GM12878 (cell line): ENCODE measurements around the gene KIRREL3. TPM values are rescaled to one million over a fixed set of nuclear protein-coding genes. Genes with fewer than 3 reads are reported as not detected.

Source experiments
- ATAC-seq: fragments of 200-7000 bp; cut with Tn5 transposase; 3 replicates; pipeline ENCODE4 v1.9.1; 2020; ENCODE audit warnings: mild to moderate bottlenecking, moderate library complexity
- BruUV-seq: library from RNA; stranded (reverse); fragments of 400-500 nt; replicated peaks from 2 replicates; lab custom pipeline; 2021; lab: Mats Ljungman, UMichigan
- CTCF ChIA-PET: fragments of 300-600 bp; sonication (Branson Sonifier 250); formaldehyde crosslinking; extraction: SDS; loops from one replicate; lab custom pipeline; 2021; ENCODE audit warnings: inconsistent platforms; lab: Yijun Ruan, JAX
- POLR2A ChIA-PET: fragments of 350-600 bp; formaldehyde crosslinking; extraction: SDS; loops from one replicate; lab custom pipeline; 2021; ENCODE audit warnings: inconsistent platforms; lab: Charles Lee
- RAD21 ChIA-PET: fragments of 300-600 bp; sonication (Branson Sonifier 250); formaldehyde crosslinking; loops from one replicate; lab custom pipeline; 2023; ENCODE audit warnings: antibody characterized with exemption; ENCODE audit not compliant: unreplicated experiment; lab: Charles Lee
- SMC1A ChIA-PET: fragments of 300-600 bp; sonication (Branson Sonifier 250); formaldehyde crosslinking; loops from one replicate; lab custom pipeline; 2023; ENCODE audit not compliant: unreplicated experiment, uncharacterized antibody; lab: Charles Lee
- DNase-seq: peaks from one replicate; pipeline ENCODE4 v3.0.0-alpha.2; 2011; ENCODE audit warnings: low read depth, low spot score
- FAIRE-seq: peaks from 3 replicates; lab custom pipeline; 2011; peaks lifted over from hg19 to GRCh38; lab: Jason Lieb, UNC
- H2AFZ ChIP-seq: 2 replicates; pipeline ENCODE4 v1.6.0; 2011; ENCODE audit warnings: low read depth, low read length, control low read depth; ENCODE audit not compliant: control insufficient read depth
- H3K27ac ChIP-seq: 2 replicates; pipeline ENCODE4 v1.5.1; 2011; ENCODE audit warnings: control low read depth; ENCODE audit not compliant: control insufficient read depth, insufficient read depth
- H3K27me3 ChIP-seq, 2 experiments: replicated peaks in 1 of 2; 2 replicates each; pipeline versions ENCODE4 v1.6.0 to v1.6.1; 2011; ENCODE audit warnings: low read length in 1 of 2; ENCODE audit not compliant: control insufficient read depth in 2 of 2, insufficient read depth in 2 of 2
- H3K36me3 ChIP-seq, 2 experiments: 2 replicates each; pipeline ENCODE4 v1.5.1; 2011; ENCODE audit warnings: low read length in 1 of 2; ENCODE audit not compliant: control insufficient read depth in 2 of 2, insufficient read depth in 2 of 2
- H3K4me1 ChIP-seq: 2 replicates; pipeline ENCODE4 v1.6.1; 2011; ENCODE audit warnings: mild to moderate bottlenecking, low read length, moderate library complexity, mixed read lengths; ENCODE audit not compliant: control insufficient read depth, insufficient read depth
- H3K4me2 ChIP-seq: 2 replicates; pipeline ENCODE4 v1.6.0; 2011; ENCODE audit warnings: control low read depth; ENCODE audit not compliant: control insufficient read depth, insufficient read depth
- H3K4me3 ChIP-seq: fragments of 200-600 bp; sonication (generic); 2 replicates; pipeline ENCODE4 v1.5.1; 2016
- H3K79me2 ChIP-seq: 2 replicates; pipeline ENCODE4 v1.6.0; 2011; ENCODE audit warnings: low read length; ENCODE audit not compliant: control insufficient read depth, insufficient read depth
- H3K9ac ChIP-seq: 2 replicates; pipeline ENCODE4 v1.8.0; 2011; ENCODE audit warnings: low read length, control low read depth, mixed read lengths; ENCODE audit not compliant: control insufficient read depth, insufficient read depth
- H3K9me3 ChIP-seq: replicated peaks from 3 replicates; pipeline ENCODE4 v1.5.1; 2011; ENCODE audit warnings: mild to moderate bottlenecking, low read length; ENCODE audit not compliant: control insufficient read depth, insufficient read depth
- H4K20me1 ChIP-seq: 2 replicates; pipeline ENCODE4 v1.6.0; 2011; ENCODE audit not compliant: control insufficient read depth, insufficient read depth
- HCFC1 ChIP-seq: fragments of 150-350 bp; IDR thresholded peaks from 2 replicates; pipeline ENCODE4 v1.6.1; 2014; ENCODE audit warnings: low read length
- IKZF1 ChIP-seq: fragments of 450-650 bp; conservative IDR thresholded peaks from 2 replicates; pipeline ENCODE4 v1.6.1; 2017; ENCODE audit warnings: antibody characterized with exemption, mild to moderate bottlenecking
- KAT2A ChIP-seq: conservative IDR thresholded peaks from 2 replicates; pipeline ENCODE4 v1.6.1; 2011; ENCODE audit warnings: low read depth, low read length; ENCODE audit not compliant: control insufficient read depth
- POU2F2 ChIP-seq: IDR thresholded peaks from 3 replicates; pipeline ENCODE4 v1.6.1; 2011; ENCODE audit warnings: low read depth, mild to moderate bottlenecking, low read length, borderline replicate concordance
- SMC3 ChIP-seq: IDR thresholded peaks from 2 replicates; pipeline ENCODE4 v1.6.1; 2011; ENCODE audit warnings: low read length, improper control_type of control experiment, borderline replicate concordance
- STAT3 ChIP-seq: IDR thresholded peaks from 2 replicates; pipeline ENCODE4 v1.6.1; 2011; ENCODE audit warnings: low read depth, low read length, improper control_type of control experiment
- WRNIP1 ChIP-seq: IDR thresholded peaks from 2 replicates; pipeline ENCODE4 v1.6.1; 2011; ENCODE audit warnings: low read depth, low read length, improper control_type of control experiment, borderline replicate concordance
- ZNF384 ChIP-seq: IDR thresholded peaks from 2 replicates; pipeline ENCODE4 v1.6.1; 2012; ENCODE audit warnings: low read depth, mild to moderate bottlenecking, low read length, improper control_type of control experiment, borderline replicate concordance
- ZSCAN29 ChIP-seq: fragments of 450-650 bp; IDR thresholded peaks from 2 replicates; pipeline ENCODE4 v1.6.1; 2017; ENCODE audit warnings: mild to moderate bottlenecking, moderate library complexity
- WGBS: methylation state at CpG from one replicate; pipeline ENCODE4 v1.1.6; 2016; ENCODE audit warnings: low lambda C conversion rate; ENCODE audit not compliant: insufficient replicate concordance, insufficient coverage; ENCODE audit errors: missing lambda C conversion rate; 5-methylcytosine and 5-hydroxymethylcytosine counted together
- in situ Hi-C: fragments of 300-500 bp; cut with MboI; formaldehyde crosslinking; loops from 9 replicates; pipeline ENCODE4 v1.14.3; 2018; ENCODE audit warnings: mixed read lengths
- intact Hi-C: fragments of 100-400 bp; cut with micrococcal nuclease; formaldehyde crosslinking; loops from one replicate; pipeline ENCODE4 v1.14.2; 2022; ENCODE audit not compliant: unreplicated experiment
- polyA plus RNA-seq, 11 experiments: library from polyadenylated mRNA; depleted of rRNA in 4 of 11; unstranded in 6 of 11; stranded (reverse) in 5 of 11; fragments of >200 nt; fragmentation: Nextera tagmentation in 4 of 11; fragmentation: Illumina TruSeq in 1 of 11; extraction: Ambion mirVana in 4 of 11; extraction: Trizol in 1 of 11; gene quantifications; 1 replicate in 1 of 11; 2 replicates in 10 of 11; pipeline versions ENCODE4 v1.2.1 to v1.2.3, GENCODE V29; 2011 to 2016; ENCODE audit warnings: inconsistent platforms in 2 of 11, missing spikeins in 2 of 11, low read depth in 1 of 11
- total RNA-seq, 4 experiments: library from RNA; depleted of rRNA in 3 of 4; stranded (reverse); fragments of >200 nt in 3 of 4; fragmentation: Illumina TruSeq in 1 of 4; extraction: Trizol in 1 of 4; gene quantifications; 2 replicates each; pipeline versions ENCODE4 v1.2.1 to v1.2.3, GENCODE V29; 2013 to 2021
- TF ChIP-seq, protein P1 (sequence below): fragments of 450-650 bp; IDR thresholded peaks from 2 replicates; pipeline ENCODE4 v1.6.1; 2017; ENCODE audit warnings: borderline replicate concordance
- TF ChIP-seq, protein P2 (sequence below): fragments of 450-650 bp; IDR thresholded peaks from 2 replicates; pipeline ENCODE4 v1.6.1; 2017; ENCODE audit warnings: antibody characterized with exemption, mild to moderate bottlenecking, moderate library complexity
- TF ChIP-seq, protein P3 (sequence below): fragments of 450-650 bp; conservative IDR thresholded peaks from 2 replicates; pipeline ENCODE4 v1.6.1; 2017; ENCODE audit warnings: mild to moderate bottlenecking, moderate library complexity
- TF ChIP-seq, protein P4 (sequence below): fragments of 450-650 bp; formaldehyde crosslinking; IDR thresholded peaks from 2 replicates; pipeline ENCODE4 v1.4.0; 2022; ENCODE audit warnings: mild to moderate bottlenecking, moderate library complexity

Gene KIRREL3
- total and polyA plus RNA-seq, 10 of the 15 experiments (the other 5 are each of a cell fraction or from before 2014, with no cell fraction given), result under 0.01 TPM; not detected in 9

DNA sequence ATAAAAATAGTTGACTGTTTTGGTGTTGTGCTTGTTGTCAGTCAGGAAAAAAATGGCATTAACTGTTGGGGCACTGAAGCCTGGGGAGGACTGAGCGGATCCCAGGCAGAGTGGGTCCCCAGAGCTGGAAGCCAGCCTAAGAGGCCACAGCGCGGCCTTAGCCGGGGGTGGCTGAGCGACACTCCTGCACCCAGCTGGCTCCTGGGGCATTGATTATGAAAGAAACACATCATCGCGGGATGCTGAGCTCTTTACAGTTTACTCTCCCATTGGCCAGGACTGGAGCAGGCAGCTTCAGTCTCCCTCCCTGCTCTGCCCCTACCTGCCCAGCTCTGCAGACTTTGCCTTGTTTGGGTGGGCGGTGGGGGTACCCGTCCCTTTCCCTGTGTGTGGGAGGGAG, 523.6 kb downstream of the KIRREL3 start:
- Histone ChIP-seq H3K4me3 (no peak overlapping the region), H3K9ac (no peak overlapping the region), H3K9me3 (no peaks in the 10 kb centered on the region), H2AFZ (no peak overlapping the region), H3K4me1 (peaks cover 8% of the 10 kb centered on the region), H4K20me1 (no peaks in the 10 kb centered on the region), H3K79me2 (no peaks in the 10 kb centered on the region), H3K27me3 (no peaks in the 10 kb centered on the region), H3K36me3 (no peaks in the 10 kb centered on the region), H3K27ac (no peak overlapping the region), H3K4me2 (no peak overlapping the region)
- WGBS, result 42% methylated on average over 9 of the region's 9 CpGs
- POLR2A ChIA-PET, result no interaction called here
- SMC1A ChIA-PET, result no interaction called here
- no peak for DNase-seq
- no peak for ATAC-seq
- in situ Hi-C loops (no loop called here), intact Hi-C loops (no loop called here)
- RAD21 ChIA-PET, result interaction anchor here (1.3 kb wide), 1 partner anchor 166 kb away, joined by 4 read pairs; no protein-coding TSS in a partner anchor
- TF ChIP-seq SMC3 (no peak), IKZF1 (no peak), KAT2A (no peak), HCFC1 (no peak), POU2F2 (no peak), STAT3 (no peak), WRNIP1 (no peak), ZSCAN29 (no peak), ZNF384 (no peak)
- TF ChIP-seq, protein P1, sequence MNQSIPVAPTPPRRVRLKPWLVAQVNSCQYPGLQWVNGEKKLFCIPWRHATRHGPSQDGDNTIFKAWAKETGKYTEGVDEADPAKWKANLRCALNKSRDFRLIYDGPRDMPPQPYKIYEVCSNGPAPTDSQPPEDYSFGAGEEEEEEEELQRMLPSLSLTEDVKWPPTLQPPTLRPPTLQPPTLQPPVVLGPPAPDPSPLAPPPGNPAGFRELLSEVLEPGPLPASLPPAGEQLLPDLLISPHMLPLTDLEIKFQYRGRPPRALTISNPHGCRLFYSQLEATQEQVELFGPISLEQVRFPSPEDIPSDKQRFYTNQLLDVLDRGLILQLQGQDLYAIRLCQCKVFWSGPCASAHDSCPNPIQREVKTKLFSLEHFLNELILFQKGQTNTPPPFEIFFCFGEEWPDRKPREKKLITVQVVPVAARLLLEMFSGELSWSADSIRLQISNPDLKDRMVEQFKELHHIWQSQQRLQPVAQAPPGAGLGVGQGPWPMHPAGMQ, result no peak
- TF ChIP-seq, protein P2, sequence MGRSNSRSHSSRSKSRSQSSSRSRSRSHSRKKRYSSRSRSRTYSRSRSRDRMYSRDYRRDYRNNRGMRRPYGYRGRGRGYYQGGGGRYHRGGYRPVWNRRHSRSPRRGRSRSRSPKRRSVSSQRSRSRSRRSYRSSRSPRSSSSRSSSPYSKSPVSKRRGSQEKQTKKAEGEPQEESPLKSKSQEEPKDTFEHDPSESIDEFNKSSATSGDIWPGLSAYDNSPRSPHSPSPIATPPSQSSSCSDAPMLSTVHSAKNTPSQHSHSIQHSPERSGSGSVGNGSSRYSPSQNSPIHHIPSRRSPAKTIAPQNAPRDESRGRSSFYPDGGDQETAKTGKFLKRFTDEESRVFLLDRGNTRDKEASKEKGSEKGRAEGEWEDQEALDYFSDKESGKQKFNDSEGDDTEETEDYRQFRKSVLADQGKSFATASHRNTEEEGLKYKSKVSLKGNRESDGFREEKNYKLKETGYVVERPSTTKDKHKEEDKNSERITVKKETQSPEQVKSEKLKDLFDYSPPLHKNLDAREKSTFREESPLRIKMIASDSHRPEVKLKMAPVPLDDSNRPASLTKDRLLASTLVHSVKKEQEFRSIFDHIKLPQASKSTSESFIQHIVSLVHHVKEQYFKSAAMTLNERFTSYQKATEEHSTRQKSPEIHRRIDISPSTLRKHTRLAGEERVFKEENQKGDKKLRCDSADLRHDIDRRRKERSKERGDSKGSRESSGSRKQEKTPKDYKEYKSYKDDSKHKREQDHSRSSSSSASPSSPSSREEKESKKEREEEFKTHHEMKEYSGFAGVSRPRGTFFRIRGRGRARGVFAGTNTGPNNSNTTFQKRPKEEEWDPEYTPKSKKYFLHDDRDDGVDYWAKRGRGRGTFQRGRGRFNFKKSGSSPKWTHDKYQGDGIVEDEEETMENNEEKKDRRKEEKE, result no peak
- TF ChIP-seq, protein P3, sequence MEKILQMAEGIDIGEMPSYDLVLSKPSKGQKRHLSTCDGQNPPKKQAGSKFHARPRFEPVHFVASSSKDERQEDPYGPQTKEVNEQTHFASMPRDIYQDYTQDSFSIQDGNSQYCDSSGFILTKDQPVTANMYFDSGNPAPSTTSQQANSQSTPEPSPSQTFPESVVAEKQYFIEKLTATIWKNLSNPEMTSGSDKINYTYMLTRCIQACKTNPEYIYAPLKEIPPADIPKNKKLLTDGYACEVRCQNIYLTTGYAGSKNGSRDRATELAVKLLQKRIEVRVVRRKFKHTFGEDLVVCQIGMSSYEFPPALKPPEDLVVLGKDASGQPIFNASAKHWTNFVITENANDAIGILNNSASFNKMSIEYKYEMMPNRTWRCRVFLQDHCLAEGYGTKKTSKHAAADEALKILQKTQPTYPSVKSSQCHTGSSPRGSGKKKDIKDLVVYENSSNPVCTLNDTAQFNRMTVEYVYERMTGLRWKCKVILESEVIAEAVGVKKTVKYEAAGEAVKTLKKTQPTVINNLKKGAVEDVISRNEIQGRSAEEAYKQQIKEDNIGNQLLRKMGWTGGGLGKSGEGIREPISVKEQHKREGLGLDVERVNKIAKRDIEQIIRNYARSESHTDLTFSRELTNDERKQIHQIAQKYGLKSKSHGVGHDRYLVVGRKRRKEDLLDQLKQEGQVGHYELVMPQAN, result no peak
- TF ChIP-seq, protein P4, sequence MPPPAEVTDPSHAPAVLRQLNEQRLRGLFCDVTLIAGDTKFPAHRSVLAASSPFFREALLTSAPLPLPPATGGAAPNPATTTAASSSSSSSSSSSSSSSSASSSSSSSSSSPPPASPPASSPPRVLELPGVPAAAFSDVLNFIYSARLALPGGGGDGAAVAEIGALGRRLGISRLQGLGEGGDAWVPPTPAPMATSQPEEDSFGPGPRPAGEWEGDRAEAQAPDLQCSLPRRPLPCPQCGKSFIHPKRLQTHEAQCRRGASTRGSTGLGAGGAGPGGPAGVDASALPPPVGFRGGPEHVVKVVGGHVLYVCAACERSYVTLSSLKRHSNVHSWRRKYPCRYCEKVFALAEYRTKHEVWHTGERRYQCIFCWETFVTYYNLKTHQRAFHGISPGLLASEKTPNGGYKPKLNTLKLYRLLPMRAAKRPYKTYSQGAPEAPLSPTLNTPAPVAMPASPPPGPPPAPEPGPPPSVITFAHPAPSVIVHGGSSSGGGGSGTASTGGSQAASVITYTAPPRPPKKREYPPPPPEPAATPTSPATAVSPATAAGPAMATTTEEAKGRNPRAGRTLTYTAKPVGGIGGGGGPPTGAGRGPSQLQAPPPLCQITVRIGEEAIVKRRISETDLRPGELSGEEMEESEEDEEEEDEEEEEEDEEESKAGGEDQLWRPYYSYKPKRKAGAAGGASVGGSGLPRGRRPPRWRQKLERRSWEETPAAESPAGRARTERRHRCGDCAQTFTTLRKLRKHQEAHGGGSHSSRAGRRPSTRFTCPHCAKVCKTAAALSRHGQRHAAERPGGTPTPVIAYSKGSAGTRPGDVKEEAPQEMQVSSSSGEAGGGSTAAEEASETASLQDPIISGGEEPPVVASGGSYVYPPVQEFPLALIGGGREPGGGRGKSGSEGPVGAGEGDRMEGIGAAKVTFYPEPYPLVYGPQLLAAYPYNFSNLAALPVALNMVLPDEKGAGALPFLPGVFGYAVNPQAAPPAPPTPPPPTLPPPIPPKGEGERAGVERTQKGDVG (CRISPR knock-in tag), result no peak
- no peak for FAIRE-seq
- CTCF ChIA-PET, result interaction anchor here (0.5 to 1.0 kb wide), 3 partner anchors 161 to 178 kb away, joined by 3 to 6 read pairs (median 3); no protein-coding TSS in a partner anchor
- no TSS peak for BruUV-seq
